ENCODE measurements around the gene PAF1.

The PAF1 gene

DNA sequence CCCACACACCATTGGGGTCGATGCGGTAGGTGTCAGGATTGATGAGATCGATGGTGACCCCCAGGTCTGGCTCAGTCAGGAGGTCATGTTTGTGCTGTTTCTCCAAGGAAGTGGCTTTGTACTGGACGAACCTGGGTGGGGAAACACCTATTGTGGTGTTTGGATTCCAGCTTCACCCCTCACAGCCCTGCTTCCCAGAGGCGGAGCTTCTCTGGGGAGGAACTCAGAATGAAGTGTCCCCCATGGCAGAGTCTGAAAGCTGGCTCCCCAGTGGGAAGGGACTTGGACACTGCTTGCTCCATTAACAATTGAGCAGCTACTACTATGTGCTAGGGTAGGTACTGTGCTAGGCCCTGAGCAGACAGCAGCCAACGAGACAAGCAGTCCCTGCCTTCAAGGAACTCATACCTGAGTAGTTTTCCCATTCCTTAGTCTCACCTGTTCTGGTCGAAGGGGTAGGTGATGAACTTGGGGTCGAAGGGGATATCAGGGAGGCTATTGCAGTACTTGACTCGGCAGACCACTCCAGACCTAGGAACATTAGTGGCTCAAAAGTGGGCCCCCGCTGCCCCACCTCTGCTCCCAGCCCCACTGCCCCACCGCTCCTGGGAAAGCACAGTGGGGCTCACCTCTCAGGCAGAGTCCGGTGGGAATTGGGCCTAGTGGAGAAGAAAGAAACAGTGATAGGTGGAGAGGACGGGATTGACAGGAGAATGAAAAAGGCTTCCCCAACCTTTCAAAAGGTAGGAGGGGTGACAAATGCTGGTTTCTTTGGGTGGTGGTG, 1.1 kb downstream of the PAF1 start:
- WGBS (ENCODE audit: insufficient coverage, insufficient read length): no CpG with 5 or more reads among the region's 13 CpGs
- H3K36me3 ChIP-seq (ENCODE audit: control insufficient read depth, insufficient read depth, low read length): peaks cover 26% of the 10 kb centered on the region

DNA sequence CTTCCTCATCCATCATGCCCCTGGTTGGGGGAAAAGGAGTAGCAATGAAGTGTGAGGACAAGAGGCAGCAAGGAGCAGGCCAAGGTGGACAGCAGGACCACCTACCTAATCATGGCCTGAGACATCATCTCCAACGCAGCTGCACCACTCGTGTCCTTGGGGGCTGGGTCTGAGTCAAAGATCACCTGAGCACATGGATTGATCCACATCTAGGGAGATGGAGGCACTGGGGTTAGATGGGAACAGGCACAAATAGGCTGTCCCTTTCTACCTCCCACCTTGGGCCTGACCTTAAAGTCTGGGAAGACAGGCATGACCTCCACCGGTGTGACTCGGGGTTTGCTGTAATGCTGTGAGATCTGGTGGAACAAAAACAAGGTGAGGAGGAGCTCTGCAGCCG, 2.2 kb downstream of the PAF1 start:
- H3K9me3 ChIP-seq (ENCODE audit: control insufficient read depth, insufficient read depth, low read length): no peaks in the 10 kb centered on the region
- H3K27ac ChIP-seq (ENCODE audit: low read length): no peak overlapping the region
- no CpG with 5 or more reads among the region's 5 CpGs for WGBS (ENCODE audit: insufficient coverage, insufficient read length)
- no peak for DNase-seq (ENCODE audit: low read depth, low spot score)
- H3K4me1 ChIP-seq (ENCODE audit: control insufficient read depth, insufficient read depth, low read length): no peaks in the 10 kb centered on the region
- H3K4me3 ChIP-seq (ENCODE audit: low read length): no peak overlapping the region
- H3K36me3 ChIP-seq (ENCODE audit: control insufficient read depth, insufficient read depth, low read length): peaks cover 23% of the 10 kb centered on the region
- no peaks in the 10 kb centered on the region for H3K27me3 ChIP-seq (ENCODE audit: control insufficient read depth, insufficient read depth, low read length)

More for the DNA sequence above, 1.1 kb downstream of the PAF1 start:
- Histone ChIP-seq H3K27ac (ENCODE audit: low read length) (no peak overlapping the region), H3K4me3 (ENCODE audit: low read length) (peak overlapping the region; percentile 82; the same call in 1 of the 2 replicates), H3K27me3 (ENCODE audit: control insufficient read depth, insufficient read depth, low read length) (no peaks in the 10 kb centered on the region), H3K9me3 (ENCODE audit: control insufficient read depth, insufficient read depth, low read length) (no peaks in the 10 kb centered on the region), H3K4me1 (ENCODE audit: control insufficient read depth, insufficient read depth, low read length) (no peaks in the 10 kb centered on the region)
- DNase-seq (ENCODE audit: low read depth, low spot score): no peak

DNA sequence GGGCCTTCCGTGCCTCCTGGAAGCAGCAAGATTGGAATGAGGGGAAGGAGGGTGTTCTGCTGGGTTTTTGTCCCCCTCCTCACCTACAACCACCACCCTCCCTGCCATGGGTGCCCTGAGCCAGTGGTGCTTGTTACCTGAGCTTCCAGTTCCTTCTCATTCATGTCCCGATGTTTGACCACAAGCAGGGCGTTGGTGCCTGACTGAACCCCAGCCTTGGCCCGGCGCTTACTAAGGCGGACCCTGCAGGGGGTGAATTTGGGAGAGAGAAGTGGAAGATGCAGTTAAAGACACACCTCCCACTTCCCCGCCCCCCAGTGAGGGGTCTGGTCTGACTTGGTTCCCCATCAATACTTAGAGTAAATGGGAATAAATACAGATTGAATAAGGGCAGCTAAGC, 4.3 kb downstream of the PAF1 start:
- WGBS (ENCODE audit: insufficient coverage, insufficient read length): no CpG with 5 or more reads among the region's 7 CpGs
- no peaks in the 10 kb centered on the region for H3K4me1 ChIP-seq (ENCODE audit: control insufficient read depth, insufficient read depth, low read length)
- no peak overlapping the region for H3K27ac ChIP-seq (ENCODE audit: low read length)
- no peak overlapping the region for H3K4me3 ChIP-seq (ENCODE audit: low read length)
- H3K9me3 ChIP-seq (ENCODE audit: control insufficient read depth, insufficient read depth, low read length): no peaks in the 10 kb centered on the region
- H3K36me3 ChIP-seq (ENCODE audit: control insufficient read depth, insufficient read depth, low read length): peaks cover 24% of the 10 kb centered on the region
- DNase-seq (ENCODE audit: low read depth, low spot score): no peak
- no peaks in the 10 kb centered on the region for H3K27me3 ChIP-seq (ENCODE audit: control insufficient read depth, insufficient read depth, low read length)

DNA sequence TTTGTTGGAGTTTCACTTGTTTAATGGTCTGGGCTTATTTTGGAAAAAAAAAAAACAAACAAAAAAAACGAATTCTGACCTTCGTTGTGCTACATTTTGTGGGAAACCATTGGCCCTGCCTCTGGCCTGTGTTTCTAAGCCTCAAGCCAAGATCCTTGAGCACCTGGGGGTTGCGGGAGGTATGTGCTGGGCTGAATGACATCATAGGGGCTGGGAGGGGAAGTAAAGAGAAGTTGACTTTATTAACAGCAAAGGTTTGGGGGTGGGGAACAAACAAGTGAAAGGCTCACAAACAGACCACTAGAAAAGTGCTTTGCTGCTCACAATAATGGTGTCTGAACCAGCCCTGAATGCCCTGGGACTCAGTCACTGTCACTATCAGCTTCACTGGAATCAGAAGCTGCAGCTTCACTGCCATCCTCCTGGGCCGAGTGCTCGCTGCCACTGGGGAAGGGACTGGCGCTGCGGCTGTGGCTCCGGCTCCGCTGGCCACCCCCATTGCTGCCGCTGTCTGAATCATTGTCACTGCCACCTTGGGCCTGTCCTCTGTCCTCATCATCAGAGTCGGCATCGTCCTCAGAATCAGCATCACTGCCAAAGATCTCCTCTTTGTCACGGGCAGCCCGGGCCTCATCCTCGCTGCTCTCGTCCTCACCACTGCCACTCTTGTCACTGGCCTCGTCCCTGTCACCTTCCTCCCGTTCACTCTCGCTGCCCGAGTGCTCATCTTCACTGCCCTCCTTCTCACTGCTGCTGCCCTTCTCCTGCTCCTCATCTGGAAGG, 5.1 kb downstream of the PAF1 start:
- no CpG with 5 or more reads among the region's 20 CpGs for WGBS (ENCODE audit: insufficient coverage, insufficient read length)
- no peak for DNase-seq (ENCODE audit: low read depth, low spot score)
- no peaks in the 10 kb centered on the region for H3K27me3 ChIP-seq (ENCODE audit: control insufficient read depth, insufficient read depth, low read length)
- H3K4me3 ChIP-seq (ENCODE audit: low read length): no peak overlapping the region
- no peaks in the 10 kb centered on the region for H3K4me1 ChIP-seq (ENCODE audit: control insufficient read depth, insufficient read depth, low read length)
- H3K9me3 ChIP-seq (ENCODE audit: control insufficient read depth, insufficient read depth, low read length): no peaks in the 10 kb centered on the region
- H3K36me3 ChIP-seq (ENCODE audit: control insufficient read depth, insufficient read depth, low read length): peaks cover 29% of the 10 kb centered on the region
- no peak overlapping the region for H3K27ac ChIP-seq (ENCODE audit: low read length)

DNA sequence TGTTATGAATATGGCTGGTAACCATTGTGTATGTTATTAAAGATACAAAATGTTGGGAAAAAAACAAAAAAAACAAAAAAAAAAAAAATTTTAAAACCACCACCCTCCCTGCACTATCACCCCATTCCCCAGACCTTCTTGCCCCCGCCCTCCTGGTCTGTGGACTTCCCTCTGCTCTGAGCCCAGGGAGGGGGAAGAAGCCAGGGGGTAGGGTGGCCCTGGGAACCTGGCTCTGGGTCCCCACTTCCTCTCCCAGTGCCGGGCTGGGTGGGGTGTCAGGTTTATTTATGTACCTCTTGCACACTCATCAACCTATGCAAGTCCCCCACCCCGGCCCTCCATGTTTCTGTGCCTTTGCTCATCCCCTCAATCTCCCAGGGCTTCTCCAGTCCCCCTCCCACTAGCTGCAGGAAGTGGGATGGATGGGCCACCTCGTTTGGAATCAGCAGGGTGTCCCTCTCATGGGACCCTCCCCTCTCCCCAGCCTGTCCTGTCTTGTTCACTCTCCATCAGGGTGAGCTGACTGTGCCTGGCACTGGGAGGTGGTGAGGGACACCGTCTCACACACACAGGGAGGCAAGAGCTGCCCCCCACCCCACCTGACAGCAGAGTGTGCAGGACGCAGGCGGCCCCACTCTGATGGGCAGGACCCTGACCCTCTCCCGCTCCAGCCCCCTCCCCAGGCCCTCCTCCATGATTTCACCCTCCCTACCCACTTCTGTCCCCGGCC, 5.9 kb downstream of the PAF1 start:
- peaks cover 36% of the 10 kb centered on the region for H3K36me3 ChIP-seq (ENCODE audit: control insufficient read depth, insufficient read depth, low read length)
- no peak overlapping the region for H3K4me3 ChIP-seq (ENCODE audit: low read length)
- H3K4me1 ChIP-seq (ENCODE audit: control insufficient read depth, insufficient read depth, low read length): no peaks in the 10 kb centered on the region
- H3K27ac ChIP-seq (ENCODE audit: low read length): no peak overlapping the region
- WGBS (ENCODE audit: insufficient coverage, insufficient read length): no CpG with 5 or more reads among the region's 9 CpGs
- no peaks in the 10 kb centered on the region for H3K9me3 ChIP-seq (ENCODE audit: control insufficient read depth, insufficient read depth, low read length)
- no peaks in the 10 kb centered on the region for H3K27me3 ChIP-seq (ENCODE audit: control insufficient read depth, insufficient read depth, low read length)
- no peak for DNase-seq (ENCODE audit: low read depth, low spot score)

DNA sequence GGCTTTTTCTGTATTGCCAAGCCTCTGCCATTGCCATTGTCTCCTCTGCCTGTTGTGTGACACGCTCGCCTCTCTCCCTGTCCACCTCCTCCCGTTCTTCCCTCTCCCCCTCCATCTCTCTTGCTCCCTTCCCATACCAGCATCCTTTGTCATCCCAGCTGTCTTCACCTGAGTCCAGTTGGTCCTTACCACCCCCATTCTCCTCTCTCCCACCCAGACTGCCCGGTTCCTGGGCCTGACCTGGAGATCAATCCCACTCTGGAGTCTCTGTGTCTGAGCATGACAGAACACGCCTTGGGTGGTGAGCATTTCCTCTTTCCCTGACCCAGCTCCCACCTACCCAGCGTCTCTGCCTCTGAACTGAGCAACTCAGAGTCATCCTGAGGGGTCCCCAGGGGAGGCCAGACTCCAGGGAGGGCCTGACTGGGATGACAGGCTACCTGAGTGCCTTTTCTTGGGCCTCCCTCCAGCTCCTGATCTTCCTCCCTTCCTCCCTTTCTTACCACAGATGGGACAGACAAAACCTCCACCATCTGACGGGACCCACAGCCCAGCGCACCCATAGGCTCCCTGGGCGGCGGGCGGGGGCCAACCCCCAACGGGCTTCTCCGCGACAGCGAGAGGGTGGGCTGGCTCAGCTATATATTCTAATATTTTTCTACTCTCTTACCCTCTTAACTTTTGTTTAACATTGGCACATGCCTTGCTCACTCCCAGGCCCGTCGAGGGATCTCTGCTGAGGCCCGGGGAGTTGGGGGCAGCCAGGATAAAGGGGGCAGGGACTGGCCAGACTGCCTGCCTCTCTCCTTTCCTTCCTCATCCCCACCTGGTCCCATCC, 7.7 kb downstream of the PAF1 start:
- Histone ChIP-seq H3K9me3 (ENCODE audit: control insufficient read depth, insufficient read depth, low read length) (no peaks in the 10 kb centered on the region), H3K27me3 (ENCODE audit: control insufficient read depth, insufficient read depth, low read length) (no peaks in the 10 kb centered on the region), H3K36me3 (ENCODE audit: control insufficient read depth, insufficient read depth, low read length) (peaks cover 39% of the 10 kb centered on the region; the same call in 1 of the 2 replicates), H3K4me1 (ENCODE audit: control insufficient read depth, insufficient read depth, low read length) (no peaks in the 10 kb centered on the region), H3K27ac (ENCODE audit: low read length) (no peak overlapping the region), H3K4me3 (ENCODE audit: low read length) (no peak overlapping the region)
- DNase-seq (ENCODE audit: low read depth, low spot score): no peak
- WGBS (ENCODE audit: insufficient coverage, insufficient read length): no CpG with 5 or more reads among the region's 18 CpGs

DNA sequence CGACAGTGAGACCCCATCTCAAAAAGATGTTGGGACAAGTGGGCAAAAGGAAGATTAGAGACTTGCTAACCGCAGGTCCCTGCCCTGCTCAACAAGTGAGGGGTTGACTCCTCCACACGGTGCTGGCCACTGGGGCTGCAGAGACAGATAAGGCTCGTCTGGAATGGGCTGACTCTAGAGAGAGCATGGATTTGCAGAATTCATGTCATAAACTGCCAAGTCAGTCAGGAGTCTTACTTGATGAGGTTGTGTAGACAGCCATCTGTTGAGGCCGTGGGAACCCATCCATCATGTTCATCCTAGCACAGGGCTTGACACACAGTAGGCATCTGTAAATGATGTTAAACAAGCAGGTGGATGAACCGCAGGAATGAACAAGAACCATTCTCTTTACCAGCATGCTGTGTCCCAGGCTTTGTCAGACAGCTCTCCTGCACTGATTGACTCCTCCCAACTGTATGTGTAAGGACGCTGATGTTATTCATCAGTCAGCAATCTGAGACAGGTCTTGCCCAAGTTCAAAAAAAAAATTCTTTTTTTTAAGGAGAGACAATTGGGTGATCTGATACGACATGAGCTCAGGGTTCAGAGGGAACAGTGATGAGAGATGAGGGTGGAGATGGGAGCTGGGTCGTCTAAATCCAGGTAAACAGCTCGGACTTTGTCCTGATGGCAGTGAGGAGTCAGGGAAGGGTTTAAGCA, 8.8 kb downstream of the PAF1 start:
- Histone ChIP-seq H3K4me1 (ENCODE audit: control insufficient read depth, insufficient read depth, low read length) (no peaks in the 10 kb centered on the region), H3K27ac (ENCODE audit: low read length) (no peak overlapping the region), H3K9me3 (ENCODE audit: control insufficient read depth, insufficient read depth, low read length) (no peaks in the 10 kb centered on the region), H3K4me3 (ENCODE audit: low read length) (no peak overlapping the region), H3K27me3 (ENCODE audit: control insufficient read depth, insufficient read depth, low read length) (no peaks in the 10 kb centered on the region), H3K36me3 (ENCODE audit: control insufficient read depth, insufficient read depth, low read length) (peaks cover 49% of the 10 kb centered on the region)
- WGBS (ENCODE audit: insufficient coverage, insufficient read length): no CpG with 5 or more reads among the region's 10 CpGs
- no peak for DNase-seq (ENCODE audit: low read depth, low spot score)

DNA sequence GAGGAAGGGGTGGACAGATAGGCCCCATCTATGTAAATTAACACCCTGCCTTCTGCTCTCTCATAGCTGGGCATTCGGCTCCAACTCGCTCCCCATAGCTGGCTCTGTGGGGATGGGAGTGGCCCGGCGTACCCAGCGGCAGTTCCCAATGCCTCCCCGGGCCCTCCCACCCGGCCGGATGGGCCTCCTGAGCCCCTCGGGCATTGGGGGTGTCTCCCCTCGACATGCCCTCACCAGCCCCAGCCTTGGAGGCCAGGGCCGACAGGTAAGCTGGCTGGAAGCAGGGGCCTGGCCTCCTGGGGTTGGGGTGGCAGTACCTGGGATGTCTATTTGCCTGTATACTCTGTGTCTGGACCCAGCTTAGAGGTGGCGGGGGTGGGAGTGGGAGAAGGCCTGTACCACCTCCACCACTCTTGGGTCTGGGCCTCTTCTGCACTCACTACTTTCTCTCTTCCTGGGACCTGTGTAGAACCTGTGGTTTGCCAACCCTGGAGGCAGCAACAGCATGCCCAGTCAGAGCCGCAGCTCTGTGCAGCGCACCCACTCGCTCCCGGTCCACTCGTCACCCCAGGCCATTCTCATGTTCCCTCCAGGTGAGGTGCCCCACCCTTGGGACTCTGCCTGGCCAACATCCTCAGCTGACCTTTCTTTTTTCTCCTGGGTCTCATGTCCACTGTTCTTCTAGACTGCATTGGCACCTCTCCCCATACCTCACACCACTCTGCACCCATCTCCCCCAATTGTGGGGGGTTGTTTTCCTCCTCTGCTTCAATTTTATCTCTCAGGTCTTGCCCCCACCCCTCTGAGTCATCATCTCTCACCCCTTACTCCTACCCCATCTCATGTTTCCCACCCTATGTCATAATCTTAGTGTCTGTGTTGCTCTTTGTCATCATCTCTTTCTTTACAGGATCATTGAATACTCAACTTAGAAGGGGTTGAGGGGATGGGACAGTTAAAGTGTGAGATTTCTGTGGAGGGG, 10.1 kb downstream of the PAF1 start:
- Histone ChIP-seq H3K27me3 (ENCODE audit: control insufficient read depth, insufficient read depth, low read length) (no peaks in the 10 kb centered on the region), H3K36me3 (ENCODE audit: control insufficient read depth, insufficient read depth, low read length) (peaks cover 50% of the 10 kb centered on the region), H3K27ac (ENCODE audit: low read length) (no peak overlapping the region), H3K9me3 (ENCODE audit: control insufficient read depth, insufficient read depth, low read length) (no peaks in the 10 kb centered on the region), H3K4me1 (ENCODE audit: control insufficient read depth, insufficient read depth, low read length) (no peaks in the 10 kb centered on the region), H3K4me3 (ENCODE audit: low read length) (no peak overlapping the region)
- no CpG with 5 or more reads among the region's 17 CpGs for WGBS (ENCODE audit: insufficient coverage, insufficient read length)
- no peak for DNase-seq (ENCODE audit: low read depth, low spot score)
